PC-3 (cell line): Measurements from ENCODE around the gene CD300LB.

Experiments used
- EZH2phosphoT487 ChIP-seq: fragments of 300-600 bp; sonication (generic); IDR thresholded peaks from 2 replicates; pipeline ENCODE4 v1.6.1; 2018; ENCODE audit warnings: mild to moderate bottlenecking, antibody characterized with exemption, low read length, borderline replicate concordance
- TF ChIP-seq, protein P1 (sequence below): fragments of 300-600 bp; sonication (generic); conservative IDR thresholded peaks from 2 replicates; pipeline ENCODE4 v1.5.1; 2017; ENCODE audit warnings: antibody characterized with exemption, low read depth, mild to moderate bottlenecking, low read length

DNA sequence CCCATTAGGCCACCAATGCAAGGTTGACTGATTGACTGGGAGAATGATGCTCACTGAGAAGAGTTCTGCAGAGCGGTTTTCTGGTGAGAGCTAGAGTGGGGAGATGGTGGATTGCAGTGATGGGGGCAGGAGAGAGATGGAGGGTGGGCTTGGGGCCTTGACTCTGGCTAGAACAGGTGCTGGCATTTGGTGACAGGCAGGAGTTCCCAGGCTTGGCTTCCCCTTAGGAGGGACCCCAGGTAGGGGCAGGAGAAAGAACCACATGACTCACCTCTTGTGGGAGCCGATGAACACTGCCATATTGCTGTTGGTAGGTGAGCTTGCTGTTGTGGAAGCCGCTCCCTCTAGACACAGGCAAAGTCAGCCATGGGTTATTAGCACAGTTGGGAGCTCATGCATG, 8.0 kb downstream of the CD300LB start:
- TF ChIP-seq, protein P1, sequence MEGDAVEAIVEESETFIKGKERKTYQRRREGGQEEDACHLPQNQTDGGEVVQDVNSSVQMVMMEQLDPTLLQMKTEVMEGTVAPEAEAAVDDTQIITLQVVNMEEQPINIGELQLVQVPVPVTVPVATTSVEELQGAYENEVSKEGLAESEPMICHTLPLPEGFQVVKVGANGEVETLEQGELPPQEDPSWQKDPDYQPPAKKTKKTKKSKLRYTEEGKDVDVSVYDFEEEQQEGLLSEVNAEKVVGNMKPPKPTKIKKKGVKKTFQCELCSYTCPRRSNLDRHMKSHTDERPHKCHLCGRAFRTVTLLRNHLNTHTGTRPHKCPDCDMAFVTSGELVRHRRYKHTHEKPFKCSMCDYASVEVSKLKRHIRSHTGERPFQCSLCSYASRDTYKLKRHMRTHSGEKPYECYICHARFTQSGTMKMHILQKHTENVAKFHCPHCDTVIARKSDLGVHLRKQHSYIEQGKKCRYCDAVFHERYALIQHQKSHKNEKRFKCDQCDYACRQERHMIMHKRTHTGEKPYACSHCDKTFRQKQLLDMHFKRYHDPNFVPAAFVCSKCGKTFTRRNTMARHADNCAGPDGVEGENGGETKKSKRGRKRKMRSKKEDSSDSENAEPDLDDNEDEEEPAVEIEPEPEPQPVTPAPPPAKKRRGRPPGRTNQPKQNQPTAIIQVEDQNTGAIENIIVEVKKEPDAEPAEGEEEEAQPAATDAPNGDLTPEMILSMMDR = no peak
- no peak for TF ChIP-seq EZH2phosphoT487
